GM06990 (cell line): ENCODE results near the gene CPPED1.

Experiments used
- DNase-seq: peaks from one replicate; pipeline ENCODE4 v3.0.0-alpha.2; 2011; ENCODE audit not compliant: insufficient read length; ENCODE audit errors: extremely low read depth
- H3K27me3 ChIP-seq: replicated peaks from 2 replicates; pipeline ENCODE4 v1.6.0; 2011; ENCODE audit warnings: low read length; ENCODE audit not compliant: control insufficient read depth, insufficient read depth
- H3K36me3 ChIP-seq: 2 replicates; pipeline ENCODE4 v1.5.1; 2011; ENCODE audit warnings: low read length; ENCODE audit not compliant: control insufficient read depth, insufficient read depth
- H3K4me3 ChIP-seq: replicated peaks from 2 replicates; pipeline ENCODE4 v1.5.1; 2011; ENCODE audit warnings: low read depth, mild to moderate bottlenecking, control low read depth, low read length
- CTCF ChIP-seq: IDR thresholded peaks from 2 replicates; pipeline ENCODE4 v1.5.1; 2011; ENCODE audit warnings: low read length, control low read depth, mild to moderate bottlenecking, inconsistent platforms; ENCODE audit not compliant: insufficient read depth, poor library complexity, severe bottlenecking

The CPPED1 gene

GRCh38 chr16:12646098-12646489 is 157.6 kb downstream of the CPPED1 start:
- H3K4me3 ChIP-seq = no peak overlapping the region
- H3K27me3 ChIP-seq = no peaks in the 10 kb centered on the region
- H3K36me3 ChIP-seq = no peaks in the 10 kb centered on the region
- no peak for DNase-seq
- TF ChIP-seq CTCF = no peak

DNA sequence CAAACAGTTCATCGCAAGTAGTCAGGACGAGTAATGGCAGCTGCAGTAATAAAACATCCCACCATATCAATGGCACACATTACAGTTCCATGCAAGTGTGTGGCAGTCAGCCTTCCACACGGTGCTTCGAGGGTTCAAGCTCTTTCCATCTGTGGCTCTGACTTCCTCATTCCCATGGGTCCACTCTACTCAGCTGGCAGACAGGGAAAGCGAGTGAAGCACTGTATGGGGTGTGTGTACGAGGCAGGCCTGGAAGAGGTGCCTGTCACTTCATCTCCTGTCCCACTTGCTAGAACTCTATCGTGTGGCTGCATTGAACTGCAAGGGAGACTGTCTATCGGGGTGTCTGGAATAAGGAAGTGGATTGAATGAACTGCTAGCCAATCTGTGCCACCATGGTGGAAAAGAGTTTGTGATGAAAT is 160.6 kb downstream of the CPPED1 start:
- no peak for TF ChIP-seq CTCF
- H3K4me3 ChIP-seq = no peak overlapping the region
- H3K27me3 ChIP-seq = no peaks in the 10 kb centered on the region
- DNase-seq = no peak
- no peaks in the 10 kb centered on the region for H3K36me3 ChIP-seq

- Histone ChIP-seq H3K27me3 (no peaks in the 10 kb centered on the region), H3K36me3 (no peaks in the 10 kb centered on the region), H3K4me3 (no peak overlapping the region)
- DNase-seq = no peak
- no peak for TF ChIP-seq CTCF
Measured at GRCh38 chr16:12639044-12639443, 164.6 kb downstream of the CPPED1 start.

DNA sequence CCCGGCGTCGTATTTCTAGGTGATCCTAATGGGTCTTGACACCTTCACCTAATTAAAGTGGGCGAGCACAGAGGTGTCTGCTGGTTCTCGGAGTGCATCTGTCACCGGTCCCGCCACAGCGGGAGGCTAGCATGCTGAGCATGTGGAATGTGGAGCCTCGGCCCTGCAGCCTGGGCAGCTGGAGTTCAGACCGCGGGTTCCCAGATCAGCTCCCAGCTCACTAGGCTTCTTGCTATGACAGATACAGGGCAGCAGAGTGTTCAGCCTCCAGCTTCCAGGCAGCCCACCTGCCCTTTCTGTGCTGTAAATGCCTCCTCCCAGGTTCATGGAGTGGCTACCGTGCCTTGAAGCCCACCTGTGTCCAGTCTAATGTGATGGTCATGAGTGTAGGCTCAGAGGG is 166.7 kb downstream of the CPPED1 start:
- Histone ChIP-seq H3K4me3 (no peak overlapping the region), H3K36me3 (no peaks in the 10 kb centered on the region), H3K27me3 (no peaks in the 10 kb centered on the region)
- TF ChIP-seq CTCF = no peak
- DNase-seq = no peak

GRCh38 chr16:12629271-12629670 is 174.4 kb downstream of the CPPED1 start:
- Histone ChIP-seq H3K36me3 (no peaks in the 10 kb centered on the region), H3K4me3 (no peak overlapping the region), H3K27me3 (no peaks in the 10 kb centered on the region)
- no peak for DNase-seq
- TF ChIP-seq CTCF = no peak

DNA sequence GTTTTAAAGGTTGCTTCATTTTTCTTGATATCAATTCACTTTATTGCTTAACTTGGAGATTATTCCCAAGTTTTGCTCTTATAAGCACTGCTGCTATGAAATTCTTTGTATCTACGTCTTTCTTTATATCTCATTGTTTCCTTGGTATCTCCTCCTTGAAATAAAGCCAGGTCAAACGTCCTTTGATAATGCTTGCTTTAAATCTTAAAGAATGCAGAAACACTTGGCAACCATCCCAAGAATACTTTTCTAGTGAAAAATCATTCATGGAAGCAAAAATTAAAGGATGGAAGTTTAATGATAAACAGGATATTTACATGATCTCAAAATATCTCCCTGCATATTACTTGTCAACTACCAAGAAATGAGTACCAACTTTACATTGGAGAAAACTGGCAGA is 175.2 kb downstream of the CPPED1 start:
- no peak overlapping the region for H3K4me3 ChIP-seq
- no peak for TF ChIP-seq CTCF

More for the DNA sequence above, 175.2 kb downstream of the CPPED1 start:
- DNase-seq = no peak
- H3K36me3 ChIP-seq = no peaks in the 10 kb centered on the region
- no peaks in the 10 kb centered on the region for H3K27me3 ChIP-seq
